ENCODE data around the gene TEP1.

DNA sequence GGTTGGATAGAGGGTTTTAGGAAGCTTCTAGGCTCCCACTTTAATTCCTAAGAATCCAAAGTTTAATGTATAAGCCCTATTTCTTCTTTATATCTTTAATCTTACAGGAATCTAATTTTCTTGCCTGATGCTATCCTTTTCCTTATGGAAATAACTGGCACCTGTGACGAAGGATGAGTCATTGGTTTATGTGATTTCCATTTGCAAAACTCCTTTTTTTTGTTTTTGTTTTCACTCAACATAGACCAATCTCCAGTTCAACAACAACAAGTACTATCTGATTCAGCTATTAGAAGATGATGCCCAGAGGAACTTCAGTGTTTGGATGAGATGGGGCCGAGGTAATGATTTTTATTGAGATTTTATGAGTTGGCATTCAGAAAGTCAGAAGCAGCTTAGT, 63.0 kb downstream of the TEP1 start:
- no peak for TF ChIP-seq EZH2phosphoT487 (IDR thresholded peaks at IDR 0.05; ENCODE audit: low read depth, severe bottlenecking, unreplicated experiment)
- TF ChIP-seq, protein P1, sequence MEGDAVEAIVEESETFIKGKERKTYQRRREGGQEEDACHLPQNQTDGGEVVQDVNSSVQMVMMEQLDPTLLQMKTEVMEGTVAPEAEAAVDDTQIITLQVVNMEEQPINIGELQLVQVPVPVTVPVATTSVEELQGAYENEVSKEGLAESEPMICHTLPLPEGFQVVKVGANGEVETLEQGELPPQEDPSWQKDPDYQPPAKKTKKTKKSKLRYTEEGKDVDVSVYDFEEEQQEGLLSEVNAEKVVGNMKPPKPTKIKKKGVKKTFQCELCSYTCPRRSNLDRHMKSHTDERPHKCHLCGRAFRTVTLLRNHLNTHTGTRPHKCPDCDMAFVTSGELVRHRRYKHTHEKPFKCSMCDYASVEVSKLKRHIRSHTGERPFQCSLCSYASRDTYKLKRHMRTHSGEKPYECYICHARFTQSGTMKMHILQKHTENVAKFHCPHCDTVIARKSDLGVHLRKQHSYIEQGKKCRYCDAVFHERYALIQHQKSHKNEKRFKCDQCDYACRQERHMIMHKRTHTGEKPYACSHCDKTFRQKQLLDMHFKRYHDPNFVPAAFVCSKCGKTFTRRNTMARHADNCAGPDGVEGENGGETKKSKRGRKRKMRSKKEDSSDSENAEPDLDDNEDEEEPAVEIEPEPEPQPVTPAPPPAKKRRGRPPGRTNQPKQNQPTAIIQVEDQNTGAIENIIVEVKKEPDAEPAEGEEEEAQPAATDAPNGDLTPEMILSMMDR (IDR thresholded peaks at IDR 0.05; ENCODE audit: poor library complexity): no peak
- no peak for TF ChIP-seq EZH2 (IDR thresholded peaks at IDR 0.05; ENCODE audit: borderline replicate concordance)
